H9 (cell line): ENCODE measurements around the gene MAPK6. TPM values are rescaled to one million over a fixed set of nuclear protein-coding genes. Genes with fewer than 3 reads are reported as not detected.

Experiments
- DNase-seq: peaks from one replicate; pipeline ENCODE4 v3.0.0-alpha.2; 2017
- H2AFZ ChIP-seq: one replicate; pipeline ENCODE4 v1.6.1; 2013; ENCODE audit warnings: mild to moderate bottlenecking, low read length, control low read depth, moderate library complexity
- H2AK5ac ChIP-seq: 2 replicates; pipeline ENCODE4 v1.6.1; 2013; ENCODE audit warnings: low read length, control low read depth, mixed read lengths; ENCODE audit not compliant: insufficient read length
- H2BK120ac ChIP-seq: one replicate; pipeline ENCODE4 v1.6.1; 2013; ENCODE audit warnings: low read depth, mild to moderate bottlenecking, low read length, control low read depth, inconsistent platforms; ENCODE audit not compliant: poor library complexity, severe bottlenecking
- H2BK12ac ChIP-seq: 2 replicates; pipeline ENCODE4 v1.6.1; 2013; ENCODE audit warnings: low read length, control low read depth, mixed read lengths, low read depth; ENCODE audit not compliant: insufficient read length
- H2BK15ac ChIP-seq: 2 replicates; pipeline ENCODE4 v1.6.1; 2013; ENCODE audit warnings: low read depth, low read length, control low read depth
- H2BK20ac ChIP-seq: one replicate; pipeline ENCODE4 v1.6.1; 2013; ENCODE audit warnings: low read depth, mild to moderate bottlenecking, low read length, control low read depth, inconsistent platforms; ENCODE audit not compliant: poor library complexity, severe bottlenecking
- H2BK5ac ChIP-seq: 2 replicates; pipeline ENCODE4 v1.6.1; 2013; ENCODE audit warnings: low read length, control low read depth, mixed read lengths; ENCODE audit not compliant: insufficient read length
- H3K14ac ChIP-seq: 2 replicates; pipeline ENCODE4 v1.6.1; 2013; ENCODE audit warnings: low read length, control low read depth; ENCODE audit not compliant: insufficient read depth
- H3K18ac ChIP-seq: 2 replicates; pipeline ENCODE4 v1.6.1; 2013; ENCODE audit warnings: low read depth, mild to moderate bottlenecking, mixed read lengths, low read length, control low read depth; ENCODE audit not compliant: insufficient read length
- H3K23ac ChIP-seq: 2 replicates; pipeline ENCODE4 v1.6.1; 2013; ENCODE audit warnings: low read length, control low read depth, mixed read lengths, low read depth; ENCODE audit not compliant: insufficient read length
- H3K23me2 ChIP-seq: 2 replicates; pipeline ENCODE4 v1.6.1; 2013; ENCODE audit warnings: low read depth, mild to moderate bottlenecking, mixed read lengths, low read length, control low read depth; ENCODE audit not compliant: insufficient read length, poor library complexity, severe bottlenecking
- H3K27ac ChIP-seq: 2 replicates; pipeline ENCODE4 v1.5.1; 2013; ENCODE audit warnings: low read length, control low read depth, mixed read lengths, low read depth; ENCODE audit not compliant: insufficient read length
- H3K27me3 ChIP-seq: 2 replicates; pipeline ENCODE4 v1.6.1; 2013; ENCODE audit warnings: low read length, control low read depth, inconsistent platforms; ENCODE audit not compliant: insufficient read depth
- H3K4ac ChIP-seq: 2 replicates; pipeline ENCODE4 v1.6.1; 2013; ENCODE audit warnings: low read depth, mild to moderate bottlenecking, control low read depth, inconsistent platforms, low read length, moderate library complexity
- H3K4me1 ChIP-seq: 2 replicates; pipeline ENCODE4 v1.6.1; 2013; ENCODE audit warnings: low read length, control low read depth, inconsistent platforms; ENCODE audit not compliant: insufficient read depth
- H3K4me2 ChIP-seq: 2 replicates; pipeline ENCODE4 v1.6.1; 2013; ENCODE audit warnings: low read length, control low read depth, mixed read lengths; ENCODE audit not compliant: insufficient read length, insufficient read depth
- H3K56ac ChIP-seq: 2 replicates; pipeline ENCODE4 v1.6.1; 2013; ENCODE audit warnings: low read depth, mild to moderate bottlenecking, mixed read lengths, low read length, control low read depth; ENCODE audit not compliant: insufficient read length
- H3K79me1 ChIP-seq: 2 replicates; pipeline ENCODE4 v1.6.1; 2013; ENCODE audit warnings: low read depth, mild to moderate bottlenecking, moderate library complexity, low read length, control low read depth, inconsistent platforms; ENCODE audit not compliant: insufficient read depth, poor library complexity, severe bottlenecking
- H3K79me2 ChIP-seq: 2 replicates; pipeline ENCODE4 v1.6.1; 2013; ENCODE audit warnings: low read length, control low read depth, inconsistent platforms; ENCODE audit not compliant: insufficient read depth
- H3K9ac ChIP-seq: 2 replicates; pipeline ENCODE4 v1.6.1; 2013; ENCODE audit warnings: low read length, control low read depth, mixed read lengths; ENCODE audit not compliant: insufficient read length; ENCODE audit errors: extremely low read depth
- H3K9me3 ChIP-seq: one replicate; pipeline ENCODE4 v1.6.1; 2013; ENCODE audit warnings: low read depth, low read length, inconsistent platforms; ENCODE audit not compliant: control insufficient read depth
- H3T11ph ChIP-seq: one replicate; pipeline ENCODE4 v1.6.1; 2013; ENCODE audit warnings: mild to moderate bottlenecking, low read length, control low read depth, inconsistent platforms
- H4K20me1 ChIP-seq: one replicate; pipeline ENCODE4 v1.6.1; 2013; ENCODE audit not compliant: control insufficient read depth, insufficient read length, insufficient read depth
- H4K5ac ChIP-seq: 2 replicates; pipeline ENCODE4 v1.6.1; 2013; ENCODE audit warnings: low read depth, mild to moderate bottlenecking, mixed read lengths, low read length, control low read depth; ENCODE audit not compliant: insufficient read length
- H4K8ac ChIP-seq: replicated peaks from 2 replicates; pipeline ENCODE4 v1.6.1; 2013; ENCODE audit warnings: low read length, control low read depth, mixed read lengths, low read depth; ENCODE audit not compliant: insufficient read length
- H4K91ac ChIP-seq: 2 replicates; pipeline ENCODE4 v1.6.1; 2013; ENCODE audit warnings: low read depth, mild to moderate bottlenecking, moderate library complexity, mixed read lengths, low read length, control low read depth; ENCODE audit not compliant: insufficient read length
- H3K27ac Mint-ChIP-seq, 3 experiments: 2 replicates in 2 of 3; 3 replicates in 1 of 3; pipeline ENCODE4 v1.8.0; 2020 to 2021; ENCODE audit warnings: mixed read lengths in 3 of 3, mild to moderate bottlenecking in 1 of 3, moderate library complexity in 1 of 3
- H3K27me3 Mint-ChIP-seq: 2 replicates; pipeline ENCODE4 v1.8.0; 2021; ENCODE audit warnings: low read depth, mild to moderate bottlenecking, moderate library complexity, mixed read lengths
- H3K36me3 Mint-ChIP-seq, 3 experiments: 2 replicates in 2 of 3; 3 replicates in 1 of 3; pipeline ENCODE4 v1.8.0; 2020 to 2021; ENCODE audit warnings: low read depth in 3 of 3, mixed read lengths in 3 of 3; ENCODE audit not compliant: insufficient read depth in 1 of 3
- H3K4me1 Mint-ChIP-seq, 2 experiments: 2 replicates each; pipeline ENCODE4 v1.8.0; 2020; ENCODE audit warnings: mixed read lengths in 2 of 2
- H3K4me3 Mint-ChIP-seq, 2 experiments: 2 replicates in 1 of 2; 3 replicates in 1 of 2; pipeline ENCODE4 v1.8.0; 2020 to 2021; ENCODE audit warnings: mild to moderate bottlenecking in 2 of 2, mixed read lengths in 2 of 2, moderate library complexity in 1 of 2
- H3K9me3 Mint-ChIP-seq, 2 experiments: 2 replicates in 1 of 2; 3 replicates in 1 of 2; pipeline ENCODE4 v1.8.0; 2020; ENCODE audit warnings: mild to moderate bottlenecking in 2 of 2, mixed read lengths in 2 of 2, moderate library complexity in 1 of 2
- WGBS: extraction: QIAGEN DNeasy Blood & Tissue Kit; methylation state at CpG from one replicate; pipeline ENCODE4 v1.1.7; 2013; ENCODE audit warnings: missing lambda C conversion rate, low lambda C conversion rate, mixed read lengths; ENCODE audit not compliant: insufficient read length; ENCODE audit errors: extremely low coverage; 5-methylcytosine and 5-hydroxymethylcytosine counted together
- total RNA-seq: library from RNA; stranded (reverse); gene quantifications from 2 replicates; pipeline ENCODE4 v1.2.1, GENCODE V29; 2021
- TF ChIP-seq, protein P1 (sequence below): fragments of 200-600 bp; sonication (generic); conservative IDR thresholded peaks from 3 replicates; pipeline ENCODE4 v1.8.0; 2021; ENCODE audit warnings: antibody characterized with exemption, mild to moderate bottlenecking

MAPK6 gene
- total RNA-seq, 1 experiment from 2014 or later, result 88.6 TPM

GRCh38 chr15:52052066-52052935 lies 33.3 kb downstream of the MAPK6 start:
- Histone ChIP-seq H3K4me2 (no peak overlapping the region), H3K9ac (no peak overlapping the region), H2BK12ac (no peak overlapping the region), H2AFZ (no peak overlapping the region), H3K79me2 (no peaks in the 10 kb centered on the region), H3K9me3 (no peaks in the 10 kb centered on the region), H2AK5ac (no peak overlapping the region), H3K14ac (no peak overlapping the region), H4K5ac (no peak overlapping the region), H3T11ph (no peak overlapping the region), H2BK20ac (no peak overlapping the region), H3K79me1 (peaks cover 4% of the 10 kb centered on the region), H3K27me3 (no peaks in the 10 kb centered on the region), H2BK5ac (no peak overlapping the region), H4K20me1 (no peaks in the 10 kb centered on the region), H3K4me1 (no peaks in the 10 kb centered on the region), H4K8ac (no peak overlapping the region), H4K91ac (no peak overlapping the region), H3K23me2 (no peaks in the 10 kb centered on the region), H3K23ac (no peak overlapping the region), H3K27ac (no peak overlapping the region), H2BK15ac (no peak overlapping the region), H3K18ac (no peak overlapping the region), H2BK120ac (no peak overlapping the region), H3K56ac (no peak overlapping the region), H3K4ac (no peak overlapping the region)
- DNase-seq, result no peak
- Mint-ChIP-seq H3K4me3 (no peak overlapping the region), H3K27me3 (no peaks in the 10 kb centered on the region; the same call in 1 of the 2 replicates), H3K36me3 (peaks cover 34 to 64% (median 61%) of the 10 kb centered on the region in 3 experiments), H3K9me3 (peaks cover 0 to 7% of the 10 kb centered on the region in 2 experiments; a peak in 3 of 5 replicates), H3K4me1 (no peaks in the 10 kb centered on the region), H3K27ac (no peak overlapping the region)
- WGBS, result no CpG with 5 or more reads among the region's 4 CpGs
- TF ChIP-seq, protein P1, sequence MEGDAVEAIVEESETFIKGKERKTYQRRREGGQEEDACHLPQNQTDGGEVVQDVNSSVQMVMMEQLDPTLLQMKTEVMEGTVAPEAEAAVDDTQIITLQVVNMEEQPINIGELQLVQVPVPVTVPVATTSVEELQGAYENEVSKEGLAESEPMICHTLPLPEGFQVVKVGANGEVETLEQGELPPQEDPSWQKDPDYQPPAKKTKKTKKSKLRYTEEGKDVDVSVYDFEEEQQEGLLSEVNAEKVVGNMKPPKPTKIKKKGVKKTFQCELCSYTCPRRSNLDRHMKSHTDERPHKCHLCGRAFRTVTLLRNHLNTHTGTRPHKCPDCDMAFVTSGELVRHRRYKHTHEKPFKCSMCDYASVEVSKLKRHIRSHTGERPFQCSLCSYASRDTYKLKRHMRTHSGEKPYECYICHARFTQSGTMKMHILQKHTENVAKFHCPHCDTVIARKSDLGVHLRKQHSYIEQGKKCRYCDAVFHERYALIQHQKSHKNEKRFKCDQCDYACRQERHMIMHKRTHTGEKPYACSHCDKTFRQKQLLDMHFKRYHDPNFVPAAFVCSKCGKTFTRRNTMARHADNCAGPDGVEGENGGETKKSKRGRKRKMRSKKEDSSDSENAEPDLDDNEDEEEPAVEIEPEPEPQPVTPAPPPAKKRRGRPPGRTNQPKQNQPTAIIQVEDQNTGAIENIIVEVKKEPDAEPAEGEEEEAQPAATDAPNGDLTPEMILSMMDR, result no peak
